CD4-positive, alpha-beta T cell treated with Interleukin-4 for 1 hour (primary cell): Measurements from ENCODE around the gene S100A10.

ENCODE experiments used
- DNase-seq, 2 donors: peaks; one replicate each; pipeline ENCODE4 v3.0.0-alpha.2; 2020 to 2022

S100A10 gene

DNA sequence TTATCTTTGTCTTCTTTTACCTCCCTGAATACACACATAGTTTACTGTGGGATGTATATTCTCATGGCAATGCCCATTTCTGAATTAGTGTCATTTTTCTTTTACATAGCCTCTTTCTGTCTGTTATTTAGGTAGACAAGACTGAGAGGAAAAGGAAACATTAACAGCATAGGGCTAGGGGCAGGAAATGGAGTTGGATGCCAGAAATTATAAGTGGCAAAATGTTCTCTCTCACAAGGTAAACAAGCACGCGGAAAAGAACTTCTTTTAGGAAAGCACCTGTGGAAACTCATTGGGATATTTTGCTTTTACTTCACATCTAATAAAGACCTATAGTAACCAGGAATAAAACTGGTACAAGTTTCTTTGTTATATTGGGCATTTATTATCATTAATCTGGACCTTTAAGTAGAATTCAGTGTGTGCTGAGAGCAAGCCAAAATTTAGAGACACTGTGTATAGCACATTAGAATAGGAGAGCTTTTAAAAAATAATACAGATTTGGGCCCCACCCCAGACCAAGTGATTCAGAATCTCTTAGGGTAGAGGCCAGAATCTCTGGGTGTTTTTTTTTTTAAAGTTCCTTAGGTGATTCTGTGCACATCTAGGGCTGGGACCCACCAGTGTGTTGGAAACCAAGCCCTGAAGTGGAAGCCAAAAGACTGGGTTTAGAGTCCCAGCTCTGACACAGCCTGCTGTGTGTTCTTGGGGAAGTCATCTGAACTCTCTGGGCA, 32.7 kb downstream of the S100A10 start:
- DNase-seq: no peak

- no peak for DNase-seq
These were observed 34.7 kb downstream of the S100A10 start for GRCh38 chr1:151958959-151959358.

- no peak for DNase-seq
These were observed 36.6 kb downstream of the S100A10 start for GRCh38 chr1:151956957-151957497.

DNA sequence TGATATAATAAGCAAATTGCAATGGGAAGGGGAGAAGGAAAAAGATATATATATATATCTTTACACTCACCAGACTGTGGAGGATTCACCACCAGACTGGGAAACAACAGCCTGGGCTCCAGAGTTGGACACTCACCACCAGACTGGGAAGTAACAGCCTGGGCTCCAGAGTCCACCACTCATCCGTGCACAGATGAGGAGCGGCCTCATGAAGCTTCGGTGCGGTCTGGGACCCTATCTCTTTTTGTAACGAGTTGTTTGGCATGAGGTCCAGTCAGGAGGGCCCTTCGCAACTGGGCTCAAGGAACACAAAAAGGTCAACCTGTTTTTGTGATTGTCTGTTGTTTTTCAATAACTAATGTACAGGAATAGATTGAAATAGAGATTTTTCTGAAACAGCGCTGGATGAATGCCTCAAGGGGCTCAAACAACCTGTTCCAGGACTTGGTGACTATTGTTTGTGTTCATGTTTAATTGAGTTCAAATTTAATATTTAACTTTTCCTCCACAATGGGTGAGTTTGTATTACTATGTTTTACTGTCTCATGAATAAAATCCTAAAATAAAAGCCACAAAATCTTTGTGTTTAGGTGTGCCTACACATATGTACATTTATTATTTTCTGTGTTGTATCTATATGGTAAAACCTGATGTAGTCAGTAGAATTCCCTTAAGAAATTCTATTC, 40.1 kb downstream of the S100A10 start:
- DNase-seq: no peak

DNA sequence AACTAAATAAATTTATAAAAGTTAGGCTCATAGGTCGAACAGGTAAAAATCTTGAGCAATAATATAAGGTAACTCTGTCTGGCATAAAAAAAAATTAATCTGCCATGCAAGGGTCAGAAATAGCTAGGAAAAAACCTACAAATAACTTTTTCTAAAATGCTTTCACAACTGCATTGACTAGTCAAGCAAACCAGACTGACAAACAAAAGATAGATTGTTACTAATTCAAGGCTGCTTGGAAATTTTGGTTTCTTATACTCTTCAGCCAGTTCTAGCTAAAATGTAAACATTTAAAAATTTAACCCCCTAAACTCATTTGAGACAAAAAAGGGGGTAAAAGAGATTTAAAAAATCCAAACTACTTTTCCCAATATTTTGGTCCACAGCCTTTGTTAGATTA, 40.8 kb downstream of the S100A10 start:
- DNase-seq: no peak

GRCh38 chr1:151949371-151950193, 44.1 kb downstream of the S100A10 start:
- DNase-seq: no peak

- DNase-seq: no peak
These were observed 45.2 kb downstream of the S100A10 start for GRCh38 chr1:151948506-151948905.

DNA sequence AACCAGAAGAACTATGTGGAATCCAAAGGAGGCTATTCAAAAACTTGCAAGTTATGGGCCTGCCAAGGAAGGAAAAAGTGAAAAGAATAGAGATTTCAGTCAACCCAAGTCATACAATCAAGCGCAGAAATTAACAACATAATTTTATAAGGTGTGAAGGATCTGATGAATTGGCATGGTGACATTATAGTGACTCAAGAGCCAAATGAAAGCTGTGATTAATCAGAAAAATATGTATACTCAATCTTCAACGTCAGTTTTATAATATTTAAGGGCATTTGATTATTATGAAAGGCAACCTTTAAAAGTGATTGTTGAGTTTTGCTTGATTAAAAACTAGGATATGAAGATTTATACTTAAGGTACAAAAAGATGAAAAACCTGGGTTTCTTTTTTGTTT, 46.5 kb downstream of the S100A10 start:
- no peak for DNase-seq

DNA sequence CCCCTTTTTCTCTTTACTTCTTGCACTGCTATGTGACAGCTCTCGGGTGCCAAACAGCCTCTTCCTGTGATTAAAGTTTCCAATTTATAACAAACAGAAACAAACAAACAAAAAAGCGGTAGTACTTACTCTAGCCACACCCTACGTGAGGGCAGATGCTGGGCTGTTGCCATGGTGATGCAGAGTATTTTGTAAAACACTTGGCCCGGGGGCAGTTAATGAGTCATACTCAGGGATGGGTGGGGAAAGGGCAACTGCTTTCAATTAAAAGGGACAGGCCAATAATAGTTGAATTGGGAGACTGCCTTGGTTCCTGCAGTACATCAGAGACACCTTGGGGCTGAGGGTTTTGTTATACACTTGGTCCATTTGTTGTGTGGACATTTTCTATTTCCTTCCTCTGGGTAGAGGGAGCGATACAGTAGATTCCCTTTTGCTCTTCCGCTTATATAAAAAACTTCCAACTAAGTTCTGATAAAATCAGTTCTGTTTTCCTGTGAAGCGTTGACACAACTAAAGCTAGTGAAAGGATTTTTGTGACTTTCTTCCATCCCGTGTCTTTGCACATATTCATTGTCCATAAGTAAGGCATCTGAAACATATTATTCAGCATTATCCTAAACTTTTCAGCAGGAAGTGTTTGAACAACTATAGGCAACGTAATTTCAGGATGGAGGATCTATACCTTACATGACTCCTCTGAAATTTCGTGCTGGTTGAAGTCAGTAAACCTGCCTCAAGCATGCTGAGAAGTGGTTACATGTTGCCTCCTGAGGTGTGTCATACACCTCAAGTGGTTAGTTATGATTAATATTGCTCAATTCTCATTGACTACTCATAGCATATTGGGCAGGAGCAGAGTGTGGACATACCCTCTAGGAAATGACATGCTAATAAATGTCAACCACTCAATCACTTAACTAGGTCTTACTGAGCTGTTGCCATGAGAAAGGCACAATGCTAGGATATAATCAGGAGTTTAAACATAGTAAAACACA, 47.6 kb downstream of the S100A10 start:
- peak; percentile 96 to 97 for DNase-seq

DNA sequence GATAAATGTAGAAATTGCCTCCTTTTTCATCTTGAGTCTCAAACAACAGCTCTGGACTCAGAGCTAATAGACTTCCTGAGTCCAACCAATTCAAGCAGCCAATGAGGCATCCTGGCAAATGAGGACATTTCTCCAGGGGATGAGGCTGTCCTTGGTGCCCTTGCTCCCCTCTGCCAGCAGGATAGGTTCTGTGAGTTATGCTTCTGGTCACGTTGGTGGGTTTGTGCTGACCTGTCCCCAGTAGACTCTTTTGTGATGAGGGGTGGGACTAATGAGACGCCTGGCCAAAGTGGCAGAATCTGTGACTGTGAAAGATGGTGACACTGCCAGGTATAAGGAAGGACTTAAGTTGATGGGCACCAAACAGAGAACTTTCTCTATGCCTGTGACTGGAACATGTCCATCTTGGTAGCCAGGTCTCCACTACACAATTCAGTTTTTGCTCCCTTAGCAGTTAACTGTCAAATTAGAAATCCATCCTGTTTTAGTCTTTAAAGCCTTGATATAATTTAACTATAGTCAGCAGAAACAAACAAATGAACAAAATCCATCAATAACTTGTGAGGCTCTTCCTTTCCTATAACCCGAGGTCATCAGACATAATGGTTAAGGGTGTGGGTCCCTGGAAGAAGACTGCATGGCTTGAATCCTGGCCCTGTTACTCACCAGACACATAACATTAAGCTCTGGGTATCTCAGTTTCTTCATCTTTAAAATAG, 48.6 kb downstream of the S100A10 start:
- peak; percentile 37 to 42 for DNase-seq

DNA sequence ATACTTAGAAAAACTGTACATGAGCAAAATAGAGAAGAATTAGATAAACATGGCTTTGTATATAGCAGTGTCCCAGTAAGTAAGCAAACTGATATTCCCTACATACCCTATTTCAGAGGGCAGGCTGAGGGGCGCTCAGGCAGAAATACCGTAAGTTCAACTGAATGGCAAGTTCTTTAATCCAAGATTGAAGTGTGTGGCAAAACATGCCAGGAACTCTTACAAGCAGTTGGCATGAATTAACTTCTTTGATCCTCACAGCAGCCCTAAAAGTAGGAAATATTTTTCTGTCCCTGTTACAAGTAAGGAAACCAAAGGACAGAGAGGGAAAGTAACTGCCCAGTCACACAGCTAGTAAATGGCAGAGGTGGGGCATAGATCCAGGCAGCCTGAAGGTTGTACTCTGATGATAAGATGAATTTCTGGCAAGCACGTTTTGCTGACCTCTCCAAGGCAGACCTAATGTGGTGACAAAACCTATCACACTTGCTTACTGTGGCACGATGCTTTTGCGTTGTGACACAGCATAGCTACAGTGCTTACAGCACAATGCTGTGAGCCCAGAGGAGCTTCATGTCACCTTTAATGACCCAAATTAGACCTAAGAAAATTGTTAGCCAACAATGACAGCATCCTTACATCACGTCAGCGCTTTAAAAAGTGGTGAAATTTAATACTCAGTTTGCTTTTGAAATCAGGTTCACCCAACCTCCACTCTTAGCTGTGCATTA, 49.4 kb downstream of the S100A10 start:
- peak; percentile 39 to 62 for DNase-seq

DNA sequence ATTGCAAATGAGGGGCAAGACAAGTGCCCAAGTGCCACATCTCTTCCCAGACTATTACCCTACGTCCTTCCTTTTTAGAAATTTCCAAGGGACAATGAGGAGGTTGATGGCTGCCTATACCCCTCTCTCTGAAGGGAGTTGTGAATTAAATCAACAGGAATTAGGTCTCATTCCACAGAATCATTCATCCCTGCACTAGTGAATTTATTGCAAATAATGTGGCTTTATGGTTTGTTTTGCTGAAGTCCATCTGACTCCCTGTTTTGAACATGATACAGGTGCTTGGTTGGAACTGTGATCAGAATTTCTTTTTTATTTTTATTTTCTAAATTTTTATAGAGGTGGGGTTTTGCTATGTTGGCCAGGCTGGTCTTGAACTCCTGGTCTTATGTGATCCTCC, 50.1 kb downstream of the S100A10 start:
- DNase-seq: no peak

DNA sequence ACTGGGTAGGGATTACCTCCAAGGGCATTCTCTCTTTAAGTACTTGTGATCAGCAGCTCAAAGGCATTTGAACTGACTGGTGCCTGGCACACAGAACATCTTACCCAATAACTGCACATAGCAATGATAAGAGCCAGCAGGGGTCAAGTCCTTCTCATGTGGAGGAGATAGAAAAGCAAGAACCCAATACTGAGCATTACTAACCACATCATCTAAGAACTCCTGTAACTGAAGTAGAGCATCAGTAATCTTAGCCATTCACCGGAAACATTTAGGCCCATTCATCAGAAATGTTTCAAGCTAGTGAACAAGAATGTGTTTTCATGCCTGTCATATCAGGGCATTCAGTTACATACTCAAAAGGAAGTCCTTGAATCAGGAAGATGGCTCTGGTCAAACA, 50.8 kb downstream of the S100A10 start:
- peak in 1 of 2 donors; percentile 16 for DNase-seq

DNA sequence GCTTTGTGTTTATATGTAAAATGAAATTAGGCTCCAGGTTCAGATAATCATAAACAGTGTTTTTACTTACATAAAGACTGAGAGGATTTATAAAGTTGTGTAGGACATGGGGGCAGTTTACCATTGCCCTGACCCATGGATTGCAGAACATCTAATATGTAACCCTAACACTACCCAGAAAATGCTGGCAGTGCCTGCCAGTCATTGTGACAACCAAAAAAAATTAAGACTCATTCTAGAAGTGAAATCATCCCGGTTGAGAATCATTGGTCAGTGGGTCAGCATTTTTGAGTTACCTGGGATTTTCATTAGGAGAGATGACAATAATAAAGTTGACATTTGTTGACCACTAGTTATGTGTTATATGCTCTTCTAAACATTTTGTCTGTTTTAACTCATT, 53.1 kb downstream of the S100A10 start:
- no peak for DNase-seq

DNA sequence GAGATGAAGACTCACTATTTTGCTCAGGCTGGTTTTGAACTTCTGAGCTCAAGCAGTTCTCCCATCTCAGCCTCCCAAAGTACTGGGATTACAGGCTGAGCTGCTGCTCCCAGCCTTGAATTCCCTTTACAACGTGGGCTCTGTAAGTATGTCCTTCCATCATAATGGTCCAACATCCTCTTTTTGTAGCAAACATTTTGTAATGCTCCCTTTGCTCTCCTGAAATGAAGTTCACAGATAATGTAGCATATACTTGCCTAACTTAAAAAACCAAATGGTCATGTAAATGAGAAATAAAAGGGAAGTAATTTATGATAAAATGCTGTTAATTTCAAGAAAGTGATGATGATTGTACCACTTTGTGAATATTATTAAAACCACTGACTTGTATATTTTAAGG, 53.9 kb downstream of the S100A10 start:
- no peak for DNase-seq

- no peak for DNase-seq
These were observed 54.5 kb downstream of the S100A10 start for GRCh38 chr1:151939141-151939540.

DNA sequence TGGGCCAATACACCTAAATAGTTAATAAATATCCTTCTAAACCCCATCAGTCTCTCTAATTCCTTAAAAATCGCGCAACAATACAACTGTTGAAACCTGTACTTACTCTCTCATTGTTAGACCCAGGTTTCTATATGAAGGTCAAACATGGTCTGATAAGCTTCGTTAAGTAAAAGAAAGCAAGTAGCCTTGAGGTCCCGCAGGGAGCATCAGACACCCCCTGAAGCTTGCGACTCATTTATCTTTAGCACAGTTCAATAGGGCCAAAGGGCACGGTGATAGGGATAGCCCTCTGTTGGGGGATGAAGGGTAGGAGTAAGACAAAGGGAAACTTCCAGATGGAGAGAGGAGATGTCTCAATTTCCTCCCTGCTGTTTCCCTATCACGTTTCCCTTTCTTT, 57.0 kb downstream of the S100A10 start:
- no peak for DNase-seq

DNA sequence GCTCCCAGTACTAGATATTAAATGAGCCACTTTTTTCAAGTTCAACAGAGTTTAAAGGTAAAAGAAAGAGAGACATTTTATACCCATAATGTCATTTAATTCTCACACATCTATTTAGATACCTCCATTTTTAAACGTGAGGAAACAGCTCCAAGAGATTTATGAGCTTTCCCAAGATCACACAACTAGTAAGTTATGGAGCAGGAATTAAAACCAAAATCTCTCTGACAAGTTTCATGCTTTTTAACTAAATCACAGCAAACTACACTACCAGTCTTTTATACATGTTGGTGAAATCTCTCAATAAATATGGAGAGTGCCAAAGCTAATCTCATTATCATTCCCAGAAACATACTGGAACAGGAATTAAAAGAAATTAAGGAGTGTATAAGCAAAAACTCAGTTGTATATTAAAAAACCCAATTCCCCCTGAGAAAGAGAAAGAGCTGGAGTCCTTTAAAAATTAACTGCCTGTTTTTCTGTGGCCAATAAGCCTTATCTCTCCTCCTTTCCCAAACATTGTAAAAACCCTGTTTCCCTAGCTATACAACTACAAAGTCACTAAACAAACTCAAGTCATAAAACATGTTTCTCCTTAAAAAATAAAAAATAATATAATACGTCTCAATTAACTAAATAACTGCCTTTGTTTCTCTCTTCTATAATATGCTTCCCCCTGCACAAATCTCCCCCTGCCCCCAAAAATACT, 57.6 kb downstream of the S100A10 start:
- DNase-seq: no peak

DNA sequence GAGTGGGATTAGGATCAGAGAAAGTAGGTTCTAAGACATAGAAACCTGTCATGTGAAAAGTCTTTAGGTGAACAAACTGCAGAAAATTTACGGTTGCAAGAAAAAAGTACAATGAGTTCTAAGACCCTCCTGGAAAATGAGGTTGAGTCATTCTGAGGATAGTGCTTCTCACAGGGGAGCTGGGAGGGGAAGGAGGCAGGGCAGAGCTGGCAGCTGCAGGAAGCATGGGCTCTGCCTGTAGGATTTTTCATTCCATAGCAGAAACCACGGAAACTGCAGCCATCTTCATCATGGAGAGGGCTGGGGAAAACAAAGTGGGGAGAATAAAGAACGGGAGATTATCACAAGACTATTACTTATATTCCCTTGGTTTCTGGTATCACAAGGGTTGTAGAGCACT, 58.5 kb downstream of the S100A10 start:
- DNase-seq: no peak

DNA sequence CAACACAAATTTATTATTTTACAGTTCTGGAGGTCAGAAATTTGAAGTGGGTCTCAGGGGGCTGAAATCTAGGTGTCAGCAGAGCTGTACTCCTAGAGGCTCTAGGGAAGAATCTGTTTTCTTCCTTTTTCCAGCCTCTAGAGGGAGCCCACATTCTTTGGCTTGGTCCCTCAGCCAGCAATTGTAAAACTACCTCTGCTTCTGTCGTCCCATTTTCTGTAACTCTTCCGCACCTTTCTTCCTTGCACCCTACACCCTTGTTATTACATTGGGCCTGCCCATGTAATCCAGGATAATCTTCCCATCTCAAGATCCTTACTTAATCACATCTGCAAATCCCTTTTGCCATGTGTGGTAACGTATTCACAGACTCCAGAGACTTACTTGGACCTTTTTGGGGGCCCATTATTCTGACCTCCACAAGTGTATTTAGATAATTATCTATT, 59.6 kb downstream of the S100A10 start:
- DNase-seq: peak; percentile 57 to 82
